Suprapubic skin (tissue), 4 donors: ENCODE measurements around the gene TRMT2B. TPM values are rescaled to one million over a fixed set of nuclear protein-coding genes. Genes with fewer than 3 reads are reported as not detected.

Experiments
- DNase-seq, 2 donors: peaks; one replicate each; pipeline ENCODE4 v3.0.0-alpha.2; 2019; ENCODE audit warnings: low spot score in 2 of 2
- H3K27ac ChIP-seq: fragments of 200-600 bp; sonication (generic); one replicate; pipeline ENCODE4 v1.5.1; 2019
- H3K27me3 ChIP-seq: fragments of 200-600 bp; sonication (generic); one replicate; pipeline ENCODE4 v1.5.1; 2019
- H3K36me3 ChIP-seq: fragments of 200-600 bp; sonication (generic); one replicate; pipeline ENCODE4 v1.5.1; 2019
- H3K4me1 ChIP-seq: fragments of 200-600 bp; sonication (generic); one replicate; pipeline ENCODE4 v1.5.1; 2019
- H3K4me3 ChIP-seq: fragments of 200-600 bp; sonication (generic); one replicate; pipeline ENCODE4 v1.5.1; 2019; ENCODE audit warnings: mild to moderate bottlenecking
- H3K9me3 ChIP-seq: fragments of 200-600 bp; sonication (generic); one replicate; pipeline ENCODE4 v1.5.1; 2019
- CTCF ChIP-seq, 2 donors: fragments of 200-600 bp in 1 of 2; fragments of 450-650 bp in 1 of 2; sonication (generic) in 1 of 2; IDR thresholded peaks; one replicate each; pipeline ENCODE4 v1.5.1; 2016 to 2019; ENCODE audit warnings: antibody characterized with exemption in 2 of 2, mild to moderate bottlenecking in 1 of 2, moderate library complexity in 1 of 2
- EP300 ChIP-seq: sonication (generic); formaldehyde crosslinking; IDR thresholded peaks from one replicate; pipeline ENCODE4 v1.6.1; 2017; ENCODE audit warnings: antibody characterized with exemption
- POLR2A ChIP-seq, 2 donors: fragments of 450-650 bp; IDR thresholded peaks; one replicate each; pipeline ENCODE4 v1.6.1; 2017; ENCODE audit warnings: antibody characterized with exemption in 2 of 2, mild to moderate bottlenecking in 2 of 2, moderate library complexity in 2 of 2
- POLR2AphosphoS5 ChIP-seq, 3 donors: sonication (generic); formaldehyde crosslinking; IDR thresholded peaks; one replicate each; pipeline ENCODE4 v1.6.1; 2017; ENCODE audit warnings: antibody characterized with exemption in 3 of 3
- WGBS: methylation state at CpG from one replicate; pipeline ENCODE4 v1.1.5; 2018; 5-methylcytosine and 5-hydroxymethylcytosine counted together
- total RNA-seq, 4 donors: library from RNA; depleted of rRNA; stranded (reverse); fragments of >200 nt; gene quantifications; one replicate each; pipeline ENCODE4 v1.1.0, GENCODE V29; 2016

The TRMT2B gene
- total RNA-seq, 4 donors from 2014 or later: 13.6 to 34.8 (median 19.0) TPM

GRCh38 chrX:100979881-100980607, 71.9 kb downstream of the TRMT2B start:
- no peaks in the 10 kb centered on the region for H3K27me3 ChIP-seq
- no peaks in the 10 kb centered on the region for H3K9me3 ChIP-seq
- TF ChIP-seq POLR2A (IDR thresholded peaks at IDR 0.05) (no peak), POLR2AphosphoS5 (IDR thresholded peaks at IDR 0.05) (no peak), EP300 (no peak), CTCF (IDR thresholded peaks at IDR 0.05) (no peak)
- no peak overlapping the region for H3K27ac ChIP-seq
- 69% methylated on average over 3 of the region's 3 CpGs for WGBS
- no peaks in the 10 kb centered on the region for H3K4me1 ChIP-seq
- H3K36me3 ChIP-seq: no peaks in the 10 kb centered on the region
- no peak overlapping the region for H3K4me3 ChIP-seq
- no peak for DNase-seq

- H3K27ac ChIP-seq: no peak overlapping the region
- DNase-seq: no peak
- no peaks in the 10 kb centered on the region for H3K36me3 ChIP-seq
- H3K4me3 ChIP-seq: no peak overlapping the region
- WGBS: 100% methylated on average over 1 of the region's 1 CpG
- TF ChIP-seq POLR2A (IDR thresholded peaks at IDR 0.05) (no peak), CTCF (IDR thresholded peaks at IDR 0.05) (no peak), POLR2AphosphoS5 (IDR thresholded peaks at IDR 0.05) (no peak), EP300 (no peak)
- no peaks in the 10 kb centered on the region for H3K9me3 ChIP-seq
- H3K4me1 ChIP-seq: no peaks in the 10 kb centered on the region
- H3K27me3 ChIP-seq: no peaks in the 10 kb centered on the region
Observed at GRCh38 chrX:100976211-100976610, 75.7 kb downstream of the TRMT2B start.

- Histone ChIP-seq H3K27me3 (no peaks in the 10 kb centered on the region), H3K27ac (no peak overlapping the region), H3K4me3 (no peak overlapping the region), H3K9me3 (no peaks in the 10 kb centered on the region), H3K36me3 (no peaks in the 10 kb centered on the region), H3K4me1 (no peaks in the 10 kb centered on the region)
- DNase-seq: no peak
- no peak for TF ChIP-seq POLR2A (IDR thresholded peaks at IDR 0.05)
- no peak for TF ChIP-seq EP300
- no peak for TF ChIP-seq CTCF (IDR thresholded peaks at IDR 0.05)
- no peak for TF ChIP-seq POLR2AphosphoS5 (IDR thresholded peaks at IDR 0.05)
- WGBS: 94% methylated on average over 3 of the region's 3 CpGs
Observed at GRCh38 chrX:100975212-100975611, 76.7 kb downstream of the TRMT2B start.

- no peak for TF ChIP-seq CTCF (IDR thresholded peaks at IDR 0.05)
- TF ChIP-seq EP300: no peak
- TF ChIP-seq POLR2A (IDR thresholded peaks at IDR 0.05): no peak
- TF ChIP-seq POLR2AphosphoS5 (IDR thresholded peaks at IDR 0.05): no peak
- no peaks in the 10 kb centered on the region for H3K9me3 ChIP-seq
- no peaks in the 10 kb centered on the region for H3K27me3 ChIP-seq
- no peaks in the 10 kb centered on the region for H3K36me3 ChIP-seq
- DNase-seq: no peak
- 95% methylated on average over 19 of the region's 19 CpGs for WGBS
- no peaks in the 10 kb centered on the region for H3K4me1 ChIP-seq
- no peak overlapping the region for H3K4me3 ChIP-seq
- no peak overlapping the region for H3K27ac ChIP-seq
Observed at GRCh38 chrX:100973411-100973810, 78.5 kb downstream of the TRMT2B start.

- no peak overlapping the region for H3K27ac ChIP-seq
- TF ChIP-seq EP300 (no peak), POLR2AphosphoS5 (IDR thresholded peaks at IDR 0.05) (no peak), POLR2A (IDR thresholded peaks at IDR 0.05) (no peak), CTCF (IDR thresholded peaks at IDR 0.05) (no peak)
- 62% methylated on average over 1 of the region's 1 CpG for WGBS
- no peaks in the 10 kb centered on the region for H3K9me3 ChIP-seq
- H3K36me3 ChIP-seq: no peaks in the 10 kb centered on the region
- H3K4me3 ChIP-seq: no peak overlapping the region
- H3K4me1 ChIP-seq: no peaks in the 10 kb centered on the region
- no peaks in the 10 kb centered on the region for H3K27me3 ChIP-seq
- no peak for DNase-seq
Observed at GRCh38 chrX:100969936-100970335, 82.0 kb downstream of the TRMT2B start.
